DND-41 (cell line): ENCODE measurements around the gene SUDS3.

Experiments
- EZH2 ChIP-seq: IDR thresholded peaks from 3 replicates; pipeline ENCODE4 v1.6.1; 2012; ENCODE audit warnings: borderline replicate concordance, low read depth, mild to moderate bottlenecking, moderate library complexity, low read length, inconsistent platforms; ENCODE audit not compliant: severe bottlenecking
- TF ChIP-seq, protein P1 (sequence below): IDR thresholded peaks from 2 replicates; pipeline ENCODE4 v1.5.1; 2012; ENCODE audit warnings: borderline replicate concordance, low read length, moderate library complexity, mild to moderate bottlenecking; ENCODE audit not compliant: poor library complexity, severe bottlenecking; ENCODE audit errors: extremely low read depth

GRCh38 chr12:118455327-118455726, 79.0 kb downstream of the SUDS3 start:
- TF ChIP-seq, protein P1, sequence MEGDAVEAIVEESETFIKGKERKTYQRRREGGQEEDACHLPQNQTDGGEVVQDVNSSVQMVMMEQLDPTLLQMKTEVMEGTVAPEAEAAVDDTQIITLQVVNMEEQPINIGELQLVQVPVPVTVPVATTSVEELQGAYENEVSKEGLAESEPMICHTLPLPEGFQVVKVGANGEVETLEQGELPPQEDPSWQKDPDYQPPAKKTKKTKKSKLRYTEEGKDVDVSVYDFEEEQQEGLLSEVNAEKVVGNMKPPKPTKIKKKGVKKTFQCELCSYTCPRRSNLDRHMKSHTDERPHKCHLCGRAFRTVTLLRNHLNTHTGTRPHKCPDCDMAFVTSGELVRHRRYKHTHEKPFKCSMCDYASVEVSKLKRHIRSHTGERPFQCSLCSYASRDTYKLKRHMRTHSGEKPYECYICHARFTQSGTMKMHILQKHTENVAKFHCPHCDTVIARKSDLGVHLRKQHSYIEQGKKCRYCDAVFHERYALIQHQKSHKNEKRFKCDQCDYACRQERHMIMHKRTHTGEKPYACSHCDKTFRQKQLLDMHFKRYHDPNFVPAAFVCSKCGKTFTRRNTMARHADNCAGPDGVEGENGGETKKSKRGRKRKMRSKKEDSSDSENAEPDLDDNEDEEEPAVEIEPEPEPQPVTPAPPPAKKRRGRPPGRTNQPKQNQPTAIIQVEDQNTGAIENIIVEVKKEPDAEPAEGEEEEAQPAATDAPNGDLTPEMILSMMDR = no peak
- no peak for TF ChIP-seq EZH2
